T-cell (primary cell): Measurements from ENCODE around the gene MRPL47. TPM values are rescaled to one million over a fixed set of nuclear protein-coding genes. Genes with fewer than 3 reads are reported as not detected.

Source experiments
- ATAC-seq, 4 experiments: fragments of 200-7000 bp in 3 of 4; fragments of 150-1000 bp in 1 of 4; cut with Tn5 transposase; replicated peaks in 1 of 4; 1 replicate in 3 of 4; 2 replicates in 1 of 4; pipeline ENCODE4 v1.10.0; 2021; ENCODE audit warnings: moderate library complexity in 3 of 4, mild to moderate bottlenecking in 2 of 4, moderate number of reproducible peaks in 1 of 4
- CTCF ChIA-PET, 2 donors: fragments of 300-600 bp; sonication (Branson Sonifier 250); formaldehyde crosslinking; loops; one replicate each; lab custom pipeline; 2022; ENCODE audit warnings: antibody characterized with exemption in 2 of 2; lab: Charles Lee
- POLR2A ChIA-PET, 2 donors: fragments of 300-600 bp; sonication (Branson Sonifier 250); formaldehyde crosslinking; loops; one replicate each; lab custom pipeline; 2022; ENCODE audit warnings: antibody characterized with exemption in 2 of 2; lab: Charles Lee
- DNase-seq, 35 experiments: peaks; one replicate each; pipeline versions ENCODE4 v3.0.0 to v3.0.0-alpha.2; 2013 to 2023
- H3K27ac ChIP-seq: one replicate; pipeline ENCODE4 v1.5.1; 2013; ENCODE audit warnings: low read length
- H3K27me3 ChIP-seq, 2 experiments: replicated peaks in 1 of 2; 1 replicate in 1 of 2; 2 replicates in 1 of 2; pipeline versions ENCODE4 v1.6.1 to v1.7.0; 2013; ENCODE audit warnings: low read length in 1 of 2, mixed read lengths in 1 of 2; ENCODE audit not compliant: control insufficient read depth in 2 of 2, insufficient read depth in 2 of 2; ENCODE audit errors: extremely low read depth in 1 of 2
- H3K36me3 ChIP-seq, 2 donors: 1 replicate in 1 of 2; 2 replicates in 1 of 2; pipeline versions ENCODE4 v1.6.1 to v1.7.0; 2013; ENCODE audit warnings: low read length in 1 of 2; ENCODE audit not compliant: control insufficient read depth in 2 of 2, insufficient read depth in 1 of 2; ENCODE audit errors: extremely low read depth in 1 of 2
- H3K4me1 ChIP-seq, 2 experiments: 1 replicate in 1 of 2; 2 replicates in 1 of 2; pipeline versions ENCODE4 v1.6.1 to v1.7.0; 2013; ENCODE audit warnings: low read length in 2 of 2, mixed read lengths in 1 of 2; ENCODE audit not compliant: insufficient read depth in 2 of 2, control insufficient read depth in 1 of 2; ENCODE audit errors: extremely low read depth in 1 of 2
- H3K4me3 ChIP-seq, 2 donors: 1 replicate in 1 of 2; 2 replicates in 1 of 2; pipeline versions ENCODE4 v1.5.1 to v1.7.0; 2013; ENCODE audit warnings: mild to moderate bottlenecking in 2 of 2, low read length in 1 of 2, moderate library complexity in 1 of 2; ENCODE audit not compliant: control insufficient read depth in 1 of 2; ENCODE audit errors: extremely low read depth in 1 of 2
- H3K9me3 ChIP-seq: 2 replicates; pipeline ENCODE4 v1.7.0; 2013
- H3K27ac Mint-ChIP-seq, 2 donors: one replicate each; pipeline ENCODE4 v1.8.0; 2020 to 2021; ENCODE audit warnings: mild to moderate bottlenecking in 2 of 2, mixed read lengths in 2 of 2
- H3K27me3 Mint-ChIP-seq, 2 donors: one replicate each; pipeline ENCODE4 v1.8.0; 2021 to 2022; ENCODE audit warnings: mixed read lengths in 2 of 2
- H3K36me3 Mint-ChIP-seq: one replicate; pipeline ENCODE4 v1.8.0; 2021; ENCODE audit warnings: mixed read lengths
- H3K4me1 Mint-ChIP-seq, 3 donors: one replicate each; pipeline ENCODE4 v1.8.0; 2020 to 2022; ENCODE audit warnings: mixed read lengths in 3 of 3, mild to moderate bottlenecking in 1 of 3
- H3K4me3 Mint-ChIP-seq, 3 donors: one replicate each; pipeline ENCODE4 v1.8.0; 2020 to 2022; ENCODE audit warnings: mild to moderate bottlenecking in 3 of 3, mixed read lengths in 3 of 3, moderate library complexity in 3 of 3
- H3K9me3 Mint-ChIP-seq, 3 donors: one replicate each; pipeline ENCODE4 v1.8.0; 2020 to 2022; ENCODE audit warnings: mixed read lengths in 3 of 3
- WGBS: methylation state at CpG from one replicate; pipeline ENCODE4 v1.1.5; 2013; ENCODE audit warnings: missing lambda C conversion rate; ENCODE audit not compliant: insufficient coverage; 5-methylcytosine and 5-hydroxymethylcytosine counted together
- total RNA-seq, 35 experiments: library from RNA in 6 of 35; stranded (reverse) in 6 of 35; fragments of 120-200 nt in 1 of 35; gene quantifications; one replicate each; pipeline versions ENCODE4 v1.2.1 to v1.2.4 and lab custom pipeline; 2013 to 2026

The MRPL47 gene
- total RNA-seq, 5 donors from 2014 or later (not counting 1 experiment from before 2014, with no cell fraction given): 16.2 to 22.7 (median 19.7) TPM

DNA sequence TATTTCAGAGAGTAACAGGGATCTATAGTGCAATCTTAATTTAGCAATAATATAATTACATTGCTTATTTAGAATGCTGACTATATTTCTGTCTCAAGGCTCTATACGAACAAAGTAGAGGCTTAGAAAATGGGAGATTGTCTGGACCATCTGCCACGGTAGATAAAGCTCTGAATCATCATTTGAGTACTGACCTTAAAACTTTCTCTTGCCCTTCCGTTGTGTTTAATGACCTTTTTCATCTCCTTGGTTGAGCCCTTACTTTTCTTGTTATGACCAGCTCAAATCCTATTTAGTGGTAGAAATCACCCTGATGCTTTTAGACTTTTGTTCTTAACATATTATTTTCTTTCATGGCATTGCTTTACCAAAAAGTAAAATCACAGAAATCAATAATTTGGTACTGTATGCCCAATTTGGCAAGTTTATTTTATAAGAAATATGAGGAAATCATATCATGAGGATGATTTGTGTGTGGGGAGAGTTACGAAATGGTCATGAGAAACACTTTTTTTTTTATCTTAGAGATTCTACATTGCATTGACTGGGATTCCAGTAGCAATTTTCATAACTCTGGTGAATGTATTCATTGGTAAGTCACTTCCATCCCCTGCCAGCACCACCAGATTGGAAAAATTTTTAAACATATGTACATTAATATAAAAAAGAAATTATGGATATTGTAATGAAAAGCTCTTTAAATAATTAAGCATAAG lies 11.2 kb upstream of the MRPL47 start:
- no peaks in the 10 kb centered on the region for H3K4me1 ChIP-seq
- Mint-ChIP-seq H3K27ac (no peak overlapping the region), H3K36me3 (peaks cover 37% of the 10 kb centered on the region), H3K4me3 (no peak overlapping the region), H3K9me3 (no peaks in the 10 kb centered on the region), H3K27me3 (no peaks in the 10 kb centered on the region), H3K4me1 (peaks cover 5 to 9% (median 6%) of the 10 kb centered on the region in 3 donors)
- no peaks in the 10 kb centered on the region for H3K27me3 ChIP-seq
- H3K9me3 ChIP-seq: no peaks in the 10 kb centered on the region
- POLR2A ChIA-PET: no interaction called here
- H3K4me3 ChIP-seq: no peak overlapping the region
- ATAC-seq (no peak), DNase-seq (no peak)
- CTCF ChIA-PET: interaction anchor here (0.6 to 0.7 kb wide), 3 partner anchors 34 to 70 kb away, joined by 3 to 6 read pairs (median 6); no protein-coding TSS in a partner anchor
- peaks cover 0 to 27% of the 10 kb centered on the region in 2 donors for H3K36me3 ChIP-seq
- WGBS: 100% methylated on average over 1 of the region's 4 CpGs
- H3K27ac ChIP-seq: no peak overlapping the region

DNA sequence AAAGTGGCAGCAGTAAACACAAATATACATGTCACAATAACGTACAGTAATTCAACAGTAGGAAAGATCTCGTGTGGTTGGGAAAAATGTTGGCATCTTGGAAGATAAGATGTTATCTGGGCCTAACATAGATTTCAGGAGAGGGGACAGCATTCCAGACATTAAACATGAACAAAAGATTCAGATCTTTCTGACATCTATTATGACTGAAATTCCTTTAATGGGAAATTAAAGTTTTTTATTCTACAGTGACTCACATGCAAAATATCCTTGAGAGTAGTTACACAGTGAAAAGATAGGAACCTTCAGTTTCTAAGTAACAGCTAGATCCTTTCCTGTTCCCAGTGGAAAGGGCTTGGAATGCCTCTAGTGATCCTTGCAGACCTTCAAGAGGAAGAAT lies 9.4 kb upstream of the MRPL47 start:
- DNase-seq: no peak
- Mint-ChIP-seq H3K27ac (no peak overlapping the region), H3K36me3 (peaks cover 25% of the 10 kb centered on the region), H3K4me1 (peaks cover 14 to 22% (median 21%) of the 10 kb centered on the region in 3 donors), H3K9me3 (no peaks in the 10 kb centered on the region), H3K27me3 (no peaks in the 10 kb centered on the region), H3K4me3 (no peak overlapping the region)
- WGBS: no CpG with 5 or more reads among the region's 2 CpGs
- Histone ChIP-seq H3K27me3 (no peaks in the 10 kb centered on the region), H3K9me3 (no peaks in the 10 kb centered on the region), H3K36me3 (peaks cover 0 to 23% of the 10 kb centered on the region in 2 donors), H3K4me1 (peaks cover 3 to 8% of the 10 kb centered on the region in 2 experiments), H3K4me3 (no peak overlapping the region), H3K27ac (no peak overlapping the region)
- no peak for ATAC-seq
- ChIA-PET CTCF (no interaction called here), POLR2A (no interaction called here)

DNA sequence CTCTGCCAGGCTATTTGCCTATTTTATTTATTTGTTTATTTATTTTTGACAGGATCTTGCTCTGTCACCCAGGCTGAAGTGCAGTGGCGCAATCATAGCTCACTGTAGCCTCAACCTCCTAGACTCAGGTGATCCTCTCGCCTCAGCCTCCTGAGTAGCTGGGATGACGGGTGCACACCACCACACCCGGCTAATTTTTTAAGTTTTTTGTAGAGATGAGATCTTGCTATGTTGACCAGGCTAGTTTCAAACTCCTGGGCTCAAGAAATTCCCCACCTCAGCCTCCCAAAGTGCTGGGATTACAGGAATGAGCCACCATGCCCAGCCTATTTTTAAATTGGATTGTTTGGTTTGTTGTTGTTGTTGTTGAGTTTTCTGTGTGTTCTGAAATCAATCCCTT lies 5.6 kb upstream of the MRPL47 start:
- ATAC-seq (no peak), DNase-seq (no peak)
- Histone ChIP-seq H3K4me1 (peaks cover 6 to 17% of the 10 kb centered on the region in 2 experiments), H3K36me3 (no peaks in the 10 kb centered on the region), H3K9me3 (no peaks in the 10 kb centered on the region), H3K27me3 (no peaks in the 10 kb centered on the region), H3K27ac (no peak overlapping the region), H3K4me3 (no peak overlapping the region)
- ChIA-PET CTCF (no interaction called here), POLR2A (interaction anchor here in 1 of 2 donors (0.6 kb wide), 1 partner anchor 9 kb away, joined by 3 read pairs; no protein-coding TSS in a partner anchor)
- H3K4me3 Mint-ChIP-seq: no peak overlapping the region
- H3K27ac Mint-ChIP-seq: no peak overlapping the region
- peaks cover 21% of the 10 kb centered on the region for H3K36me3 Mint-ChIP-seq
- no peaks in the 10 kb centered on the region for H3K27me3 Mint-ChIP-seq
- peaks cover 33 to 45% (median 42%) of the 10 kb centered on the region in 3 donors for H3K4me1 Mint-ChIP-seq
- no CpG with 5 or more reads among the region's 4 CpGs for WGBS
- no peaks in the 10 kb centered on the region for H3K9me3 Mint-ChIP-seq

DNA sequence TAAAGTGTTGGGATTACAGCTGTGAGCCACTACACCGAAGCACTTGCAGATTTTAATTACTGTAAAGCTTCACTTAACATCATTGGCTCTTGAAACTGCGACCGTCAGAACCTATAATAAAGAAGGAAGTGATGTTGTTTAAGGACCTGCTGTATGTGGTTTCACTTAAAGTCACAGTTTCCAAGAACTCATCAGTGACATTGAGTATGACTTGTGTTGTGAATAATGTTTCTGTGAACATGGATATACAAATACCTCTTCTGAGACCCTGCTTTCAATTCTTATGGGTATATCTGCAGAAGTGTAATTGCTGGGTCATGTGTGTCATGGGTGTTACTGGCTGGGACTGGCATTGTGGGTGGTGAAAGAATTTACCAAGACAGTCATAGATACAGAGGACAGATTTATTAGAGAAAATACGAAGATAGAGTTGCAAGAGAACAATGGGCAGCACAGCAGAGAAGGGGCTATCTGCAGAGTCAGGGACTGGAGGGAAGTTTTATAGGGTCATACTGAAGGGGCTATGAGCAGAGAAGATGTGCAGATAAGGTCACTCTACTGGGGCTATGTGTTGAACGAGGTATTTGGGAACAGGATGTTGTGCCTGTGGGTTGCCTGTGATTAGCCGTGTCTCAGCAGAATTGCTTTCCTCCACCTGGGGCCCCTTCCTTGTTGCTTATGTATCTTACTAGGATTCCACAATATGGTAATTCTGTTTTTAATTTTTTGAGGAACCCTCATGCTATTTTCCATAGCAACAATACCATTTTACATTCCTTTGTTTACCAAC lies 4.7 kb upstream of the MRPL47 start:
- H3K4me3 ChIP-seq: no peak overlapping the region
- no peaks in the 10 kb centered on the region for H3K36me3 ChIP-seq
- Mint-ChIP-seq H3K36me3 (peaks cover 21% of the 10 kb centered on the region), H3K4me1 (peaks cover 42 to 54% (median 52%) of the 10 kb centered on the region in 3 donors), H3K27ac (peak overlapping the region; percentile 63 to 72), H3K4me3 (peak overlapping the region in 2 of 3 donors; percentile 2 to 6), H3K9me3 (no peaks in the 10 kb centered on the region), H3K27me3 (no peaks in the 10 kb centered on the region)
- ChIA-PET CTCF (no interaction called here), POLR2A (no interaction called here)
- peak overlapping the region; percentile 52 for H3K27ac ChIP-seq
- H3K9me3 ChIP-seq: no peaks in the 10 kb centered on the region
- DNase-seq (peak in 1 of 35 experiments; percentile 27), ATAC-seq (no peak)
- no peaks in the 10 kb centered on the region for H3K27me3 ChIP-seq
- WGBS: 25% methylated on average over 1 of the region's 6 CpGs
- peaks cover 6 to 19% of the 10 kb centered on the region in 2 experiments for H3K4me1 ChIP-seq

DNA sequence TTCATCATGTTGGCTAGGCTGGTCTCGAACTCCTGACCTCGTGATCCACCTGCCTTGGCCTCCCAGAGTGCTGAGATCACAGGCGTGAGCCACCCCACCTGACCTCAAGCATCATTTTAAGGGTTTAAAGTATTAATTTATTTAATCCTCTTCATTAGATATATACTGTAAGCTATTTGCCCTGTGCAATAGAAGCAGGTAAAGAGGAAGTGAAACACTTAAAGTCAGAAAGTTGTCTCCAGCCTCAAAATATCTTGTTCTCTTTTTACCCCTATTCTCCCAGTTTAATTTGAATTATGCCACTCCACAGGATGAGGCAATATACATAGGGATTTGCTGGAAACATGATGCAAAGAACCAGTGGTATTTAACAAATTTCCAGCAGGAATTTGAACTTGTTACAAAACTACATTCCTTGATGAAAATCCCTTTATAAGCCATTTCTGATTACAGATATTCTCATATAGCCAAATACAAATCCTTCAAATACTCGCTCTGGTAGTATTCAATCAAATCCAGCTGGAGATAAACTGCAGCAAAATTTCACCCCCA lies 2.2 kb upstream of the MRPL47 start:
- H3K4me1 ChIP-seq: peaks cover 12 to 26% of the 10 kb centered on the region in 2 experiments
- peaks cover 12% of the 10 kb centered on the region for H3K36me3 Mint-ChIP-seq
- H3K9me3 ChIP-seq: no peaks in the 10 kb centered on the region
- H3K27ac ChIP-seq: no peak overlapping the region
- POLR2A ChIA-PET: no interaction called here
- peak overlapping the region; percentile 34 to 53 (median 50) for H3K4me3 Mint-ChIP-seq
- H3K4me1 Mint-ChIP-seq: peaks cover 52 to 60% (median 56%) of the 10 kb centered on the region in 3 donors
- no peak for ATAC-seq
- H3K4me3 ChIP-seq: no peak overlapping the region
- peaks cover 0 to 7% of the 10 kb centered on the region in 2 donors for H3K36me3 ChIP-seq
- H3K27ac Mint-ChIP-seq: no peak overlapping the region
- no peaks in the 10 kb centered on the region for H3K27me3 Mint-ChIP-seq
- H3K9me3 Mint-ChIP-seq: no peaks in the 10 kb centered on the region
- DNase-seq: no peak
- CTCF ChIA-PET: interaction anchor here (0.6 to 1.4 kb wide), 3 partner anchors 22 to 44 kb away, joined by 3 to 5 read pairs (median 4); no protein-coding TSS in a partner anchor
- 100% methylated on average over 1 of the region's 4 CpGs for WGBS
- no peaks in the 10 kb centered on the region for H3K27me3 ChIP-seq

DNA sequence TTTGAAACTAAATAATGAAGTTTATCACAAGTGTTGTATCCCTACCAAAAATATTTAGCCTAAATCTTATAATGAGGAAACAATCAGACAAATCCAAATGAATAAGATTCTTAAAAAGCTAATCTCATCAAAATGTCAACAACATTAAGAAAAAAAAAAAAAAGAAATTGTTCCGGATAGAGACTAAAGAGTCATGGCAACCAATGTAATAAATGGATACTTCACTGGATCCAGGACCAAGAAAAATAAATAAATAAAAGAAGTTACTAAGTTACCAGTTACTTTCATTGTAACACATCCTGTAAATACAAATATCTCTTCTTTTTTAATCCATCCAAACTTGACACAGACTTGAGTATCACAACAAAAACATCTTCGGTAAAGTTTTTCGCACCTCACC lies 607 bp downstream of the MRPL47 start:
- no peaks in the 10 kb centered on the region for H3K9me3 Mint-ChIP-seq
- H3K4me3 Mint-ChIP-seq: peak overlapping the region; percentile 96 to 100 (median 99)
- DNase-seq: no peak
- Histone ChIP-seq H3K27ac (peak overlapping the region; percentile 91), H3K9me3 (no peaks in the 10 kb centered on the region), H3K36me3 (peaks cover 6 to 29% of the 10 kb centered on the region in 2 donors), H3K4me3 (peak overlapping the region; percentile 83 to 99), H3K4me1 (peaks cover 9 to 18% of the 10 kb centered on the region in 2 experiments), H3K27me3 (no peaks in the 10 kb centered on the region)
- ChIA-PET CTCF (interaction anchor here in 1 of 2 donors (0.8 to 2.7 kb wide), 2 partner anchors 46 to 49 kb away, joined by 3 to 15 read pairs; partner anchors contain the start of gene USP13), POLR2A (interaction anchor here in 1 of 2 donors (0.6 kb wide), 1 partner anchor 41 kb away, joined by 3 read pairs; the partner anchor contains the start of gene ACTL6A)
- H3K27me3 Mint-ChIP-seq: no peaks in the 10 kb centered on the region
- ATAC-seq: no peak
- WGBS: no CpG with 5 or more reads among the region's 3 CpGs
- peak overlapping the region; percentile 99 to 100 for H3K27ac Mint-ChIP-seq
- peaks cover 40 to 49% (median 43%) of the 10 kb centered on the region in 3 donors for H3K4me1 Mint-ChIP-seq
- H3K36me3 Mint-ChIP-seq: peaks cover 24% of the 10 kb centered on the region
